ENCODE results near the gene LRRK1.

LRRK1 gene

GRCh38 chr15:101043011-101043410 is 123.9 kb downstream of the LRRK1 start:
- no peak for DNase-seq (ENCODE audit: low spot score)

- DNase-seq (ENCODE audit: low spot score): no peak
Measured at GRCh38 chr15:101043911-101044624, 124.9 kb downstream of the LRRK1 start.

GRCh38 chr15:101044625-101045235 is 125.6 kb downstream of the LRRK1 start:
- DNase-seq (ENCODE audit: low spot score): no peak

GRCh38 chr15:101045236-101045646 is 126.1 kb downstream of the LRRK1 start:
- no peak for DNase-seq (ENCODE audit: low spot score)

- no peak for DNase-seq (ENCODE audit: low spot score)
Measured at GRCh38 chr15:101045835-101046691, 126.9 kb downstream of the LRRK1 start.

GRCh38 chr15:101046826-101047225 is 127.7 kb downstream of the LRRK1 start:
- DNase-seq (ENCODE audit: low spot score): no peak

- no peak for DNase-seq (ENCODE audit: low spot score)
Measured at GRCh38 chr15:101047301-101047781, 128.2 kb downstream of the LRRK1 start.

- DNase-seq (ENCODE audit: low spot score): no peak
Measured at GRCh38 chr15:101048176-101048575, 129.0 kb downstream of the LRRK1 start.

GRCh38 chr15:101048581-101049030 is 129.4 kb downstream of the LRRK1 start:
- no peak for DNase-seq (ENCODE audit: low spot score)

GRCh38 chr15:101049282-101049681 is 130.1 kb downstream of the LRRK1 start:
- DNase-seq (ENCODE audit: low spot score): no peak

- DNase-seq (ENCODE audit: low spot score): no peak
Measured at GRCh38 chr15:101049856-101050622, 130.9 kb downstream of the LRRK1 start.

- DNase-seq (ENCODE audit: low spot score): no peak
Measured at GRCh38 chr15:101050623-101051290, 131.6 kb downstream of the LRRK1 start.

GRCh38 chr15:101051291-101052030 is 132.3 kb downstream of the LRRK1 start:
- no peak for DNase-seq (ENCODE audit: low spot score)

- no peak for DNase-seq (ENCODE audit: low spot score)
Measured at GRCh38 chr15:101052031-101052620, 133.0 kb downstream of the LRRK1 start.

- no peak for DNase-seq (ENCODE audit: low spot score)
Measured at GRCh38 chr15:101052681-101053121, 133.5 kb downstream of the LRRK1 start.

GRCh38 chr15:101053261-101053660 is 134.1 kb downstream of the LRRK1 start:
- no peak for DNase-seq (ENCODE audit: low spot score)

GRCh38 chr15:101054116-101054515 is 135.0 kb downstream of the LRRK1 start:
- DNase-seq (ENCODE audit: low spot score): no peak

- no peak for DNase-seq (ENCODE audit: low spot score)
Measured at GRCh38 chr15:101054991-101055390, 135.8 kb downstream of the LRRK1 start.

- DNase-seq (ENCODE audit: low spot score): no peak
Measured at GRCh38 chr15:101055411-101055810, 136.3 kb downstream of the LRRK1 start.
